BJ (cell line): Measurements from ENCODE around the gene MSRB3. TPM values are rescaled to one million over a fixed set of nuclear protein-coding genes. Genes with fewer than 3 reads are reported as not detected.

Experiments
- CTCF ChIA-PET: fragments of 350-600 bp; formaldehyde crosslinking; extraction: SDS; loops from one replicate; lab custom pipeline; 2021; ENCODE audit warnings: antibody characterized with exemption, inconsistent platforms; lab: Yijun Ruan, JAX
- POLR2A ChIA-PET: fragments of 300-600 bp; sonication (Branson Sonifier 250); formaldehyde crosslinking; extraction: SDS; loops from one replicate; lab custom pipeline; 2021; ENCODE audit warnings: antibody characterized with exemption; lab: Charles Lee
- DNase-seq: peaks from one replicate; pipeline ENCODE4 v3.0.0-alpha.2; 2011; ENCODE audit warnings: low read depth
- H3K27me3 ChIP-seq: 2 replicates; pipeline ENCODE4 v1.6.0; 2011; ENCODE audit warnings: low read length; ENCODE audit not compliant: control insufficient read depth, insufficient read depth
- H3K36me3 ChIP-seq: 2 replicates; pipeline ENCODE4 v1.5.1; 2011; ENCODE audit warnings: low read length; ENCODE audit not compliant: control insufficient read depth, insufficient read depth
- H3K4me3 ChIP-seq: 2 replicates; pipeline ENCODE4 v1.5.1; 2011; ENCODE audit warnings: low read depth, mild to moderate bottlenecking, control low read depth, low read length
- CTCF ChIP-seq: IDR thresholded peaks from 2 replicates; pipeline ENCODE4 v1.5.1; 2011; ENCODE audit warnings: low read depth, mild to moderate bottlenecking, control low read depth, inconsistent platforms, low read length, moderate library complexity; ENCODE audit not compliant: insufficient read depth
- polyA plus RNA-seq: library from polyadenylated mRNA; depleted of rRNA; stranded (reverse); fragments of >200 nt; gene quantifications from 2 replicates; pipeline ENCODE4 v1.2.3, GENCODE V29; 2011

MSRB3 gene
- polyA plus RNA-seq, 1 experiment: 76.0 TPM

- TF ChIP-seq CTCF: no peak
- H3K27me3 ChIP-seq: no peaks in the 10 kb centered on the region
- no peak overlapping the region for H3K4me3 ChIP-seq
- no peaks in the 10 kb centered on the region for H3K36me3 ChIP-seq
- ChIA-PET POLR2A (interaction anchor here (0.7 kb wide), 1 partner anchor 38 kb away, joined by 3 read pairs; no protein-coding TSS in a partner anchor), CTCF (interaction anchor here (1.4 to 1.8 kb wide), 2 partner anchors 17 to 27 kb away, joined by 3 to 4 read pairs; no protein-coding TSS in a partner anchor)
- no peak for DNase-seq
These were observed 94.1 kb downstream of the MSRB3 start for GRCh38 chr12:65372574-65372973.

GRCh38 chr12:65384240-65384639 lies 105.8 kb downstream of the MSRB3 start:
- no peaks in the 10 kb centered on the region for H3K27me3 ChIP-seq
- no peak overlapping the region for H3K4me3 ChIP-seq
- H3K36me3 ChIP-seq: no peaks in the 10 kb centered on the region
- POLR2A ChIA-PET: no interaction called here
- CTCF ChIA-PET: no interaction called here
- no peak for DNase-seq
- TF ChIP-seq CTCF: no peak

- Histone ChIP-seq H3K27me3 (no peaks in the 10 kb centered on the region), H3K36me3 (no peaks in the 10 kb centered on the region), H3K4me3 (no peak overlapping the region)
- TF ChIP-seq CTCF: no peak
- CTCF ChIA-PET: no interaction called here
- no peak for DNase-seq
- POLR2A ChIA-PET: no interaction called here
These were observed 108.9 kb downstream of the MSRB3 start for GRCh38 chr12:65387396-65387795.

GRCh38 chr12:65389436-65389835 lies 111.0 kb downstream of the MSRB3 start:
- no peaks in the 10 kb centered on the region for H3K36me3 ChIP-seq
- CTCF ChIA-PET: interaction anchor here (0.6 to 1.1 kb wide), 2 partner anchors 10 to 16 kb away, joined by 4 read pairs; no protein-coding TSS in a partner anchor
- POLR2A ChIA-PET: no interaction called here

GRCh38 chr12:65391711-65392110 lies 113.2 kb downstream of the MSRB3 start:
- H3K4me3 ChIP-seq: no peak overlapping the region
- no peaks in the 10 kb centered on the region for H3K36me3 ChIP-seq
- CTCF ChIA-PET: no interaction called here
- POLR2A ChIA-PET: no interaction called here
- no peaks in the 10 kb centered on the region for H3K27me3 ChIP-seq
- TF ChIP-seq CTCF: no peak
- DNase-seq: no peak

More at GRCh38 chr12:65389436-65389835, 111.0 kb downstream of the MSRB3 start:
- no peak for DNase-seq
- no peak overlapping the region for H3K4me3 ChIP-seq
- no peaks in the 10 kb centered on the region for H3K27me3 ChIP-seq
- TF ChIP-seq CTCF: no peak
